GM21619 (cell line): ENCODE measurements around the gene CDHR3.
"Not testable (repeated sequence)": the region's sequence is repeated elsewhere in the genome, so short reads cannot be mapped to it uniquely, and the experiment has no call there.

Experiments used
- ATAC-seq: cut with Tn5 transposase; IDR thresholded peaks from one replicate; pipeline ENCODE4 v1.9.1; 2021; ENCODE audit not compliant: unreplicated experiment

The CDHR3 gene

GRCh38 chr7:105963038-105963667 lies at the start of gene CDHR3:
CDHR3 (plus strand) TSS chr7:105963264; CDS start chr7:105963319, 55 bp downstream.
- ATAC-seq, result no peak

- ATAC-seq, result no peak
Observed at GRCh38 chr7:105913947-105914346, 49.1 kb upstream of the CDHR3 start.

DNA sequence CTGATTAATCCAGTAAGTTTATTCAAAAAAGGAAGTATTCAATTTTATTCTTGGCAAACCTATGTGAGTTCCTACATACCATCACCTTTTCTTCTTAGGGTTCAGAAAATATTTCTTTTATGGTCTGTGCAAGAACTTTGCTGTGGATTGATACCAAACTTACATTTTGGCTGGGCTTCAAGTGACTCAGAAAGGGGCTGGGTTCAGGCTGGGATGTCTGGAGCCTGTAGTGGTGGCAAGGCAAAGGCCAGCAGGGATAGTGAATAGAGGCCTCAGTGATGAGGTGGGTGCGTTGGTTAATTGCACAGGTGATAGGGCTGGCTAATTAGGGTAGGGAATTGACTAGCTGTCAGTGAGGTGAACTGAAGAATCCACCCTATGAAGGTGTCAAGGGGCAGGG lies 46.5 kb upstream of the CDHR3 start:
- no peak for ATAC-seq

DNA sequence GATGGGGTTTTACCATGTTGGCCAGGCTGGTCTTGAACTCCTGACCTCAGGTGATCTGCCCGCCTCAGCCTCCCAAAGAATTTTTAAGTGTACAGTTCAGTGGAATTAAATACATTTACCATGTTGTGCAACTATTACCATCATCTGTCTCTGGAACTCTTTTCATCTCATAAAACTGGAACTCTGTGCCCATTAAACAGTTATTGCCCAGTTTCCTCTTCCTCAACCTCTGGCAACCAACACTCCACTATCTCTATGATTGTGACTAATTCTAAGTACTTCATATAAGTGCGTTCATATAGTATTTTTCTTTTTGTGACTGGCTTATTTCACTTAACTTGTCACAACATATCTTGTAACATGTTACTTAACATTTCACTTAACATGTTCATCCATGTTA lies 45.4 kb upstream of the CDHR3 start:
- ATAC-seq, result no peak

GRCh38 chr7:105920766-105921165 lies 42.3 kb upstream of the CDHR3 start:
- no peak for ATAC-seq

GRCh38 chr7:105924945-105925344 lies 38.1 kb upstream of the CDHR3 start:
- no peak for ATAC-seq

DNA sequence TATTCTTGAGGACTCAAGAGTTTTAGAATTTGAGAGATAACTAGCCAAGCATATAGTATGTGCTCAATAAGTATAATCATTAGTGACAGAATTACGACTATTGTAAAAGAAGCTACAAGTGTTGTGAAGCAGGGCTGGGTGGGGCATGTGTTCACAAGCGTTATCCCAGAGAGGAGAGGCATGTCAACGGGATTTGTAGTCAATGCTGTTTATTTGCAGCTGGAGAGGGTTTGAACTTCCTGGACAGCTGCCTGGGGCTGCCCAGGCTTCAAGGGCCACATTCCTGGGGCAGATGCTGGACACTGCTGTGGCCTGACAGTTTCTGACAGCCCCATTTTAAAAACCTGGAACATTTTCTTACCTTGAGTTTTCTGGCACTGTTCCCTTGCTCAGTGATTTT lies 36.9 kb upstream of the CDHR3 start:
- ATAC-seq, result no peak

GRCh38 chr7:105931179-105931578 lies 31.9 kb upstream of the CDHR3 start:
- no peak for ATAC-seq

DNA sequence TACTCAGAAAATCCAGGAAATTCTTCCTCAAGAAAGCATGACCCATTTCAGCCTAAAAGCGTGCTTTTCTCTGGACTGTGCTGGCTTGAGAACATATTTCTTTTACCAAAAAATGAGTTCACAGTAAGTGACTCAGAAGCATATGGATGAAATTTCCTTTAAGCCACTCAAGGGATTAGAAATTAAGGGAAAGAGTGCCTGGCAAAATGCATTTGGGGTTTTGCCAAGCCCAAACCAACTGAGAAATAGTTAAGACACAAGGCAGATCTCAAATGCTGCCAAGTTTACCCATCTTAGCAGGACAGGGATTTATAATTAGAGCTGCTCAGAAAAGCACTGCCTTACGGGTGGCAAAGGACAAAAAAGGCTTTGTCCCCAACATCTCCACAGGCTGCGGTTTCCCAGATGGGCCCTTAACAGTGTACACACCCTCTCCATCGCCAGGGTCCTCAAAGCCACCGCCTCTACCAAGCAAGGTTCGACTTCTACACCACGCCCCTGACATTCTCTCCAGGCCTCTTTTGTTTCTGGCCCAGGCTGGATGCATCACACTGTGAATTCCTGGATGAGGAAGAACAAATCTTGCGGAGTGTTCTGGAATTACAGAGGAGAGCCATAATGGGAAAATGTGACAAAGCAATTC lies 30.1 kb upstream of the CDHR3 start:
- ATAC-seq, result no peak

- no peak for ATAC-seq
Observed at GRCh38 chr7:105934572-105935185, 28.4 kb upstream of the CDHR3 start.

DNA sequence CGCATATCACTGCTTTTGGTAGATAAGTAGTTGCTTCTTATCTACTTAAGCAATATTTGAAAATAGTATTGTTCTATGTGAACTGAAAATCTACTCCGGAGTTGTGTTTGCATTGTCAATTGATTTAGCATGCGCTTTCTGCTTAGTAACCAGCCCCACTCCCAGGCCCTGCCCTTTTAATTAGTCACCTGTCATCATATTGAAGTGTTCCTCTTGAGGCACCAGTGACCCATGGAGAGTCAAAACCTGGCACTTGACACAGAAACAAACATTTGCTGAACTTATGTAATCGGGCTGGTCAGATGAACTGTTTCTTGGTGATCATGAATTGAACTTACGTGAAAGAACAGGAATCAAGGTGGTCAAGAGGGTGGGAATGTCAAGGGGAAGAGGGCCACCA lies 27.8 kb upstream of the CDHR3 start:
- ATAC-seq, result no peak

DNA sequence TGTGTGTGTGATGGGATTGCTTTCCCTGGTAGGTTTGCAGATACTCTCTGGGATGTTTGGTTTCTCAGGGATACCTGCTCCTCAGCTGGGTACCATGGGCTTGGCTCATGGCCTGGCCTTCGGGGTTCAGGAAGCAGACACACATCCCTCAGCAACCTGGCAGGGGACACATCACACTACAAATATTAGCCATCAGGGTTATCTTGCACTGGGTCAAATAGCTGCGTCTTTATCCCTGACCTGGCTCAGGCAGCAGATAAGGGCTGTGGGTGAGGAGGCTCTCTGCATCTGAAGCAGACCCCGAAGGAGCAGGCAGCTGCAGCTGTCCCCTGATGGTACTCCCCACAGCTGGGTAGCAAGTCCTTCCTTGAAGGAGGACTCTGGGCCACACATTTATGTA lies 25.7 kb upstream of the CDHR3 start:
- no peak for ATAC-seq

GRCh38 chr7:105940109-105940508 lies 23.0 kb upstream of the CDHR3 start:
- ATAC-seq, result no peak

- ATAC-seq, result no peak
Observed at GRCh38 chr7:105941596-105941995, 21.5 kb upstream of the CDHR3 start.

GRCh38 chr7:105943486-105943885 lies 19.6 kb upstream of the CDHR3 start:
- ATAC-seq, result no peak

DNA sequence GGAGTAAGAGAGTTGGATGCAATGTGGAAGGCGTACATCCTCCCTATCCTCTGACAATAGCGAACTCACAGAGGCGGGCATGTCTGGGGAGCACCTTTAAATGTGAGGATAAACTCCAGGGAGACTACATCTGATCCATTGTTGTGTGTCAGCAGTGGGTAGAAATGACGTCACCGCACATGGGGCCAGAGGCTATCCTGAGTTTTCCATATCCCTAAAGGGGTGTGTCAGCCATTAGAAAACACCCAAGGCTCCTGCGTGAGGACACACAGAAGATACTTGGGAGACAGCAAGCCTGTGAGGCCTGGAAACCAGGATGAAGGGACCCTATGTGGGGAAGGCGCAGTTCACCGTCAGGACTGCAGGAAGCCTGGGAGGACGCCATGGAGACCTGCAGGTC lies 17.2 kb upstream of the CDHR3 start:
- no peak for ATAC-seq

DNA sequence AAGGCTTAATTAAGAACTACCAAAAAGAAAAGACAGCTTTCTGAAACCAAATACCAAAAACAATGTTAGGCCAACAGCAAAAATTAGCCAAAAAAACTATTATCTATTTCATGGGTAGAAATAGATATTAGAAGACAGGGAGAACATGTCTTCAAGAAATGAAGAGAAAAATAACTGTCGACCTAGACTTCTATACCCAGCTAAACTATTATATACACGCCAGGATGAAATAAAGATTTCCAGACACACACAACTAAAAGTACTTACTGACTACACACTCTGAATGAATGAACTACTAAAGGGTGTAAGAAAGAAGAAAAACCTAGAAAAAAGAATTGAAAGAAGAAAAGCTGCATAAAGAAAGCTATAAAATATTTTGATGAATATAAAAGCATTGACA lies 11.5 kb upstream of the CDHR3 start:
- no peak for ATAC-seq

DNA sequence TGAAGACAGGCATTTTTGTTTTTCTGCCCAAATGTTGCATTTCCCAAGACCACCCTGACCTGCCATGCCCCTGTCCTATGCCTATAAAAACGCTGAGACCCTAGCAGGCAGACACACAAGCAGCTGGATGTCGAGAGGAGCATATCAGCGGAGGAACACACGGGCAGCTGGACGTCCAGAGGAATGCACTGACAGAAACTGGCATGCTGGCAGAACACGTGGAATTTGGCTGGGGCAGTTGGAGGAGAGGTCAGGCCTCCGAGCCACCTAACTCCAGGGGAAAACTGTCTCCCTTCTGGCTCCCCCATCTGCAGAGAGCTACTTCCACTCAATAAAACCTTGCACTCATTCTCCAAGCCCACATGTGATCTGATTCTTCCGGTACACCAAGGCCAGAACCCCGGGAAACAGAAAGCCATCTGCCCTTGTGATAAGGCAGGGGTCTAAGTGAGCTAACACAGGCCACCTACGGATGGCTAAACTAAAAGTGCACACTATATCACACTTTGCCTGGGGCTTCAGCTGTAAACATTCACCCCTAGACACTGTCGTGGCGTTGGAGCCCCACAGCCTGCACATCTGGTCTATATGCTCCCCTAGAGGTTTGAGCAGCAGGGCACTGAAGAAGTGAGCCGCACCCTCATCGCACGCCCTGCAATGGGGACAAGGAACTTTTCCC lies 10.0 kb upstream of the CDHR3 start:
- no peak for ATAC-seq

- ATAC-seq, result no peak
Observed at GRCh38 chr7:105954711-105955110, 8.4 kb upstream of the CDHR3 start.

GRCh38 chr7:105955651-105956466 lies 7.2 kb upstream of the CDHR3 start:
- not testable (repeated sequence) for ATAC-seq

DNA sequence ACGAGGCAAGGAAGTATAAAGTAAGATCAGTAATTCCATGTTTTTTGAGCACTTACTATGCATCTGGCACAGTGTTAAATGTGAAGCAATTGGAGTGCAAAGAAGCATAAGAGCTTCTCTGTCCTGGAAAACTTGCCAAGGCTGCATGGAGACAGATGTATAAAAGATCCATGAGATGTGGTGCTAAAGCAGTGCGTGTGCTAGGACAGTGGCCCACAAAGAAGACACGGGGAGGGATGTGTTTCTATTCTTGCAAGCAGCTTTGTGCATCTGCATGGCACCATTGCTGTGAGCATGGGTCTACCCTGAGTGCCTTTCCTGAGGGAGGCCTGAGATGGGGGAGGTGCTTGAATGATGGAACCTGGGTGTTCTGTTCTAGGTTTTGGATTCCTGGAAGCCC lies 5.1 kb upstream of the CDHR3 start:
- no peak for ATAC-seq
